NCI-H2171 (cell line): Measurements from ENCODE around the gene RNPC3.

ENCODE experiments used
- DNase-seq: peaks from one replicate; lab custom pipeline; 2025; lab: John Stamatoyannopoulos, UW

Gene RNPC3, protein sequence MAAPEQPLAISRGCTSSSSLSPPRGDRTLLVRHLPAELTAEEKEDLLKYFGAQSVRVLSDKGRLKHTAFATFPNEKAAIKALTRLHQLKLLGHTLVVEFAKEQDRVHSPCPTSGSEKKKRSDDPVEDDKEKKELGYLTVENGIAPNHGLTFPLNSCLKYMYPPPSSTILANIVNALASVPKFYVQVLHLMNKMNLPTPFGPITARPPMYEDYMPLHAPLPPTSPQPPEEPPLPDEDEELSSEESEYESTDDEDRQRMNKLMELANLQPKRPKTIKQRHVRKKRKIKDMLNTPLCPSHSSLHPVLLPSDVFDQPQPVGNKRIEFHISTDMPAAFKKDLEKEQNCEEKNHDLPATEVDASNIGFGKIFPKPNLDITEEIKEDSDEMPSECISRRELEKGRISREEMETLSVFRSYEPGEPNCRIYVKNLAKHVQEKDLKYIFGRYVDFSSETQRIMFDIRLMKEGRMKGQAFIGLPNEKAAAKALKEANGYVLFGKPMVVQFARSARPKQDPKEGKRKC

DNA sequence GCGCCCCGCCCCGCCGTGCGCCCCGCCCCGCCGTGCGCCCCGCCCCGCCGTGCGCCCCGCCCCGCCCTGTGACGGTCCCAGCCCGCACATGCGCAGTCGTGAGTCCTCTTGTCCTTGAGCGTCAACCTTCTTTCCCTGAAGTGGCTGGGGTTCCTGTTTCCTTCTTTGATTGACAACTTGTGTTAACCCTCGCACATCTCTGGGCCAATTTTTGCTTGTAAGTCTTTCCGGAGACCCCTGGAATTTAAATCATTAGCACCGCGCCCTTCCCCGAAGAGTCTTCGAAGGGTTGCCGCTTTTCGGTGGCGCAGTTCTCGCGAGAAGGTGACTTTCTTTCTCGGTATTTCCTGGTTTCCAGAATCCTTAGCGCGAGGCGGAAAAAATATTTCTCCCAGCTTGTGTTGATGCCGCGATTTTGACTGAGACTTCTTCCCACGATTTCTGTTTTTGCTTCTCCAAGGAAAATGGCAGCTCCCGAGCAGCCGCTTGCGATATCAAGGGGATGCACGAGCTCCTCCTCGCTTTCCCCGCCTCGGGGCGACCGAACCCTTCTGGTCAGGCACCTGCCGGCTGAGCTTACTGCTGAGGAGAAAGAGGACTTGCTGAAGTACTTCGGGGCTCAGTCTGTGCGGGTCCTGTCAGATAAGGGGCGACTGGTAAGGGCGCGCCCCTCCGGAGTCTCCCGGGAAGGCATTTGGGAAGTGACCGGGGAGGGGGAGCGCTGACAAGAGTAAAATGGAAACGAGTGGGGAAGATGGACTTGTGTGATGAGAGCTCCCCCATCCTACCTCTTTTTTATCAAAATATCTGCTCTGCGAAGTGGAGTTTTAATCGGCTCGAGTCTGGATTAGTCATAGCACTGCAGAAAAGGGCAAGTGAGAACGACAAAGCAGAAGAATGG, at the start of gene RNPC3:
TSS of gene RNPC3 (plus strand) at position 93 of the 901 bp plus-strand sequence. CDS start at position 465, 372 bp downstream.
- peak; percentile 83 for DNase-seq

GRCh38 chr1:103477101-103477500, 48.4 kb upstream of the RNPC3 start:
- no peak for DNase-seq

DNA sequence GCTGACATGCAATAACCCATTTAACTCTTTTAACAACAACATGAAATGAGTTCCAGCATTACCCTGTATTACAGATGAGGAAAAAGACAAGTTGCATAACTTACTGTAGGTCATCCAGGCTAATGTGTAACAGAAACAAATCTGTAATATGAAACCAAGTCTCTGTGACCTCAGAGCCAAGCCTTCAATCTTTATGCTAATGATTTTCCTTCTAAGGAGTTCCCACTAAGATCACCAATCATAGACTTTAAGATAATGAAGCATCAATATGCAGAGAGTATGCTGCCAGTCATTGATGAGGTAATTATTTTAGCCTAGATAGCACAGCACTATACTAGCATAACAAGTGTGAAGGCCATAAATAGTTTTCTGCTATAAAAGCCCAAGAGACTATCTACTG, 35.6 kb upstream of the RNPC3 start:
- DNase-seq: no peak

- no peak for DNase-seq
Measured at GRCh38 chr1:103492003-103492625, 33.4 kb upstream of the RNPC3 start.

DNA sequence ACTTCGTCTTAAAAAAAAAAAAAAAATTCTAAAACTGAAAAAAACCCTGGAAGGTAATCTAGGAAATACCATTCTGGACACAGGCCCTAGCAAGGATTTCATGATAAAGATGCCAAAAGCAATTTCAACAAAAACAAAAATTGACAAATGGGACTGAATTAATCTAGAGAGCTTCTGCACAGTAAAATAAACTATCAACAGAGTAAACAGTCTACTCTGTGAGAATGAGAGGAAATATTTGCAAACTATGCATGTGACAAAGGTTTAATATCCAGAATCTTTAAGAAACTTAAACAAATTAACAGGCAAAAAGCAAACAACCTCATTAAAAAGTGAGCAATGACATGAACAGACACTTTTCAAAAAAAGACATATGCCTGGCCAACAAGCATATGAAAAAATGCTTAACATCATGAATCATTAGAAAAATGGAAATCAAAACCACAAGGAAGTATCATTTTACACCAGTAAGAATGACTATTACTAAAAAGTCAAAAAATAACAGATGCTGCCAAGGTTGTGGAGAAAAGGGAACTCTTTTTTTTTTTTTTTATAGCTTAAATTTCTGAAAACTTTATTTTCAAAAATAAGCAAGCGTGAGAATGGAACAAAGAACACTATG, 29.4 kb upstream of the RNPC3 start:
- DNase-seq: no peak

DNA sequence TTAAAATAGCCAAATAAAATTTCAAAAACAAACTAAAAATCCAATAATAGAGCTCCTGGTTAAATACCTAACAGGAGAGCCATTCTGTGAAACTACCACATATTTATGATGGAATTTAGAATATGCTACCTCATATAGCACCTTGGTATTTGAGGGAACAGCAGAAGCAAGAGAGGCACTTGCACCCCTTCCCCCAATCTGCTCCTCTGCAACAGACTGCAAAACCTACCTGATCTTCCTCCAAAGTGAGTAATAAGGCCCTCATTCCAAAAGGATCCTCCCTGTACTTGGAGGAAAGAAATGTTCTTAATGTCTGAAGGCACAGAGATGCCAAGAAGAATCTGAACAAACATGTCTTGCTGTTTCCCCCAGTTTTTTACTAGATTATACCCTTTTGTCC, 28.1 kb upstream of the RNPC3 start:
- no peak for DNase-seq

DNA sequence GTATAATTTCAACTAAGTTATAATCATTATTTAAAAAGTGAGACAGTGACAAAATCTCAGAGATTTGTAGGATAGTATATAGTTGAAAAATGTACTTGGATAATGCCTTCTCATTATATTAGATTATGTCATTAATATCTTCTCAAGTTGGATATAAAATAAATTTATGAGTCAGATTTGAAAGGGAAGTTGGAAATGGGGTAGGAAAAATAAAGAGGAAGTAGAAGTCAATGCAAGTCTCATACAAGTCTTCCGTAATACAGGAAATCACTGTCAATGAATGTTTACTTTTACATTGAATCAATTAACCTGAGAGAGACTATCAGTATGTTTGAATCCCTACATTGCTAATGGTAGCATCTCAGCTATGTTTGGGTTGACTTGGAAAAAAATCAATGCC, 16.2 kb upstream of the RNPC3 start:
- DNase-seq: no peak

- no peak for DNase-seq
Measured at GRCh38 chr1:103513711-103514110, 11.8 kb upstream of the RNPC3 start.

DNA sequence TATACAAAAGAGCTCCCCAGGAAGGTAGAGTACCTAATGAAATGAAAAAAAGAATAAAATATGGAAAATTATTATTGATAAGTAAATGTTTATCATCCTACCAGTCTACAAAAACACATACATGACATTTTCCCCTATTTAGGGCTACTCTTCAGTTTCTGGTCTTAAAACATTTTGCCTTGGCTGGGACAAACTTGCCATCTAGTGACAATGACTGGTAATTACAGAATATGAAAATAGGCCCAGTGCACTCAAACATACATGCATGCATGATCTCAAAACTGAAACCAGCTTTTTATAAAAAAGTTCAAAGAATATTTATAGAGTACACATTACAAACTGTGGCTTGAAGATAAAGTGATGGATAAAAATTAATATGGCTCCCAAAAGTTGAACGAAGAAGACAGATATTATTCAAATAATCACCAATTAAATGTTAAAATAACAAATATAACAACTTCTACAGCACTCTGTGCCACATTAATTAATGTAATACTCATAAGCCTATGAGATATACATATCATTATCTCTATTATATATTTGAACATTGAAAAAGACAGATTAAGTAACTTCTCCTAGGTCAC, 10.5 kb upstream of the RNPC3 start:
- DNase-seq: peak; percentile 2

- no peak for DNase-seq
Measured at GRCh38 chr1:103516283-103516682, 9.2 kb upstream of the RNPC3 start.

GRCh38 chr1:103516693-103517092, 8.8 kb upstream of the RNPC3 start:
- DNase-seq: no peak

- DNase-seq: no peak
Measured at GRCh38 chr1:103517380-103518047, 8.0 kb upstream of the RNPC3 start.

DNA sequence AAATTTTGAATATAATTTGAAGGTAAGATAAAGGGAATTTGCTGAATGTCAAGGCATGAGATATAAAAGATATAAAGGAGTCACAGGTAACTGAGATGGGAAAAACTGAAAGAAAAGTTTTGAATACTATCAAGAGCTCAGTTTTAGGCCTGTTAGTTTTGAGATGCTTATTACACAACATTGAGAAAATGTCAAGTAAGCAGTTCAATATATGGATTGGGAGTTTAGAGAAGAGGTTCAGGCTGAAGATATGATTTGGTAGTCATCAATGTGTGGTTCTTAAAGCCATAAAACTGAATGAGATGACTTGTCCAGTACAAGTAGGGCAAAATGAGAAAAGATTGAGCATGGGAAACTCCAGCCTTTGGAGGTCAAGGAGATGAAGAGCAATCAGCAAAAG, 4.7 kb upstream of the RNPC3 start:
- DNase-seq: no peak

DNA sequence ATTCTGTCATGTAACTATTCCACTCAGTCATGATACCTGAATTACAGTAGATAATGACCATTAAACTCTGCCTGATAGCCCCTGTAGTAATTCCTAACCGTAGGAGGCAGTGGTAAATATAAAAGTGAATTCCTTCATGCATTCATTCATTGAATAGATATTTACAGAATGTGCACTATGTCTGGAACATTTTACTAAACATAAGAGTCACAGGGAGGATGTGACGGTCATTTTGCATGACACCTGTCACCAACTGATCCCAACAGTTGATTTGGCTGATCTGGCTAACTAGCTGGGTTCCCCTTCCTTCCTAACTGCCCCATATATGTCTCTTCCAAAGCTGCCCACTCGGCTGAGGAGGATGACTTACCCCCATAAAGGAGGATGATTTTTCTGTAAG, 2.2 kb upstream of the RNPC3 start:
- no peak for DNase-seq

GRCh38 chr1:103525114-103525606, 339 bp upstream of the RNPC3 start:
- DNase-seq: no peak

DNA sequence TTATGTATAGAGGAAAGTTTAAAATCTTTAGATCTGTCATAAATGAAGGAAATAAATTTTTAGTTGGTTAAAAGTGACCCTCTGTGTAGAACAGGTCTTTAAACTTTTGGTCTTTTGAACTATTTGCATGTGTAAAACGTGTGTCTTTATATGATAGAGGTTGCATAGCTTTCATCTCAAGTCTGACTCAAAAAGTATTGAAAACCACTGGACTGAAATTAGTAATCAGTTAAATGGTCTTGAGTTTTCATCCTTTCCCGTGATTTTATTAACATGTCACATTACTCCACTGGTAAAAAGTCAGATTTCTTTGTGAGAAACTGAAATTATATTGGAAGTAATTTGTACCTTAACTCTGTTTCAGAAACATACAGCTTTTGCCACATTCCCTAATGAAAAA, 1.8 kb downstream of the RNPC3 start:
- DNase-seq: no peak

DNA sequence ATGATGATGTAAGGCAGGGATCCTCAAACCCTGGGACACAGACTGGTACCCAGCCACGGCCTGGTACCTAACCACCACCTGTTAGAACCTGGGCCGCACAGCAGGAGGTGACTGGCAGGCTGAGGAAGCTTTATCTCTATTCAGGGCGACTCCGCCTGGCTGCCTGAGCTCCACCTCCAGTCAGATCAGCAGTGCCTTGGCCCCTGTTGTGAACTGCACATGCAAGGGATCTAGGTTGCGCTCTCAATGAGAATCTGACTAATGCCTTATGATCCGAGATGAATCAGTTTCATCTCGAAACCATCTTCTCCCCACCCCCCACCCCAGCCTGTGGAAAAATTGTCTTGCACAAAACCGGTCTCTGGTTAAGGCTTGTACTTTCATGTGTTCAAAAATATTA, 4.2 kb downstream of the RNPC3 start:
- no peak for DNase-seq

DNA sequence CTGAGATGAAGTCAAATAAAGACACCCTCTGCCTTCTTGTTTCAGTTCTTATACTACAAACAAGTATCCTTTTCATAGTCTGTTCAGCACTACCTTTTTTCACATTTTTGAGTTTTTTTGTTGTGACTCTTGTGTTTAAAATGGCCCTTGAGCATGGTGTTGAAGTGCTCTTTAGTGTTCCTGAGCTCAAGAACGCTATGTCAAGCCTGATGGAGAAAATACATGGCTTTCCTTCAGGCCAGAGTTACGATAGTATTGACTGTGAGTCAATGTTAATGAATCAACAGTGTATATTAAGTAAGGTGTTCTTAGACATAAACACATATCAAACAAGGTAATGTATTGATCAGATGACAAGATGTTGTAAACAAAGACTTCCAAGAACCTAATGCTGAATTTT, 12.7 kb downstream of the RNPC3 start:
- no peak for DNase-seq

- DNase-seq: no peak
Measured at GRCh38 chr1:103541431-103541830, 15.9 kb downstream of the RNPC3 start.

GRCh38 chr1:103546496-103546895, 21.0 kb downstream of the RNPC3 start:
- DNase-seq: no peak

- no peak for DNase-seq
Measured at GRCh38 chr1:103547840-103548239, 22.3 kb downstream of the RNPC3 start.
